Memory B cell (primary cell): ENCODE results near the gene PNKD.

Source experiments
- ATAC-seq: fragments of 150-1000 bp; cut with Tn5 transposase; 2 replicates; pipeline ENCODE4 v1.10.0; 2021; ENCODE audit warnings: low read depth, mild to moderate bottlenecking, moderate library complexity
- DNase-seq, 2 donors: peaks; one replicate each; pipeline ENCODE4 v3.0.0; 2022; ENCODE audit warnings: low spot score in 2 of 2
- H3K27ac Mint-ChIP-seq: one replicate; pipeline ENCODE4 v1.8.0; 2022; ENCODE audit warnings: mild to moderate bottlenecking, moderate library complexity, mixed read lengths
- H3K27me3 Mint-ChIP-seq: one replicate; pipeline ENCODE4 v1.8.0; 2022; ENCODE audit warnings: mixed read lengths
- H3K36me3 Mint-ChIP-seq: one replicate; pipeline ENCODE4 v1.8.0; 2022; ENCODE audit warnings: mild to moderate bottlenecking, mixed read lengths
- H3K4me1 Mint-ChIP-seq: one replicate; pipeline ENCODE4 v1.8.0; 2022; ENCODE audit warnings: mixed read lengths
- H3K4me3 Mint-ChIP-seq: one replicate; pipeline ENCODE4 v1.8.0; 2022; ENCODE audit warnings: mild to moderate bottlenecking, moderate library complexity, mixed read lengths
- H3K9me3 Mint-ChIP-seq: one replicate; pipeline ENCODE4 v1.8.0; 2022; ENCODE audit warnings: mixed read lengths

The PNKD gene

GRCh38 chr2:218261423-218262236, 8.7 kb upstream of the PNKD start:
- Mint-ChIP-seq H3K4me3 (peak overlapping the region; percentile 57), H3K27ac (peak overlapping the region; percentile 71), H3K27me3 (no peaks in the 10 kb centered on the region), H3K36me3 (peaks cover 10% of the 10 kb centered on the region), H3K9me3 (no peaks in the 10 kb centered on the region), H3K4me1 (peaks cover 35% of the 10 kb centered on the region)
- DNase-seq: no peak
- no peak for ATAC-seq

- ATAC-seq (no peak), DNase-seq (no peak)
- H3K4me3 Mint-ChIP-seq: no peak overlapping the region
- no peaks in the 10 kb centered on the region for H3K9me3 Mint-ChIP-seq
- peak overlapping the region; percentile 71 for H3K27ac Mint-ChIP-seq
- H3K36me3 Mint-ChIP-seq: peaks cover 13% of the 10 kb centered on the region
- peaks cover 37% of the 10 kb centered on the region for H3K4me1 Mint-ChIP-seq
- no peaks in the 10 kb centered on the region for H3K27me3 Mint-ChIP-seq
Measured at GRCh38 chr2:218262237-218262600, 8.1 kb upstream of the PNKD start.

DNA sequence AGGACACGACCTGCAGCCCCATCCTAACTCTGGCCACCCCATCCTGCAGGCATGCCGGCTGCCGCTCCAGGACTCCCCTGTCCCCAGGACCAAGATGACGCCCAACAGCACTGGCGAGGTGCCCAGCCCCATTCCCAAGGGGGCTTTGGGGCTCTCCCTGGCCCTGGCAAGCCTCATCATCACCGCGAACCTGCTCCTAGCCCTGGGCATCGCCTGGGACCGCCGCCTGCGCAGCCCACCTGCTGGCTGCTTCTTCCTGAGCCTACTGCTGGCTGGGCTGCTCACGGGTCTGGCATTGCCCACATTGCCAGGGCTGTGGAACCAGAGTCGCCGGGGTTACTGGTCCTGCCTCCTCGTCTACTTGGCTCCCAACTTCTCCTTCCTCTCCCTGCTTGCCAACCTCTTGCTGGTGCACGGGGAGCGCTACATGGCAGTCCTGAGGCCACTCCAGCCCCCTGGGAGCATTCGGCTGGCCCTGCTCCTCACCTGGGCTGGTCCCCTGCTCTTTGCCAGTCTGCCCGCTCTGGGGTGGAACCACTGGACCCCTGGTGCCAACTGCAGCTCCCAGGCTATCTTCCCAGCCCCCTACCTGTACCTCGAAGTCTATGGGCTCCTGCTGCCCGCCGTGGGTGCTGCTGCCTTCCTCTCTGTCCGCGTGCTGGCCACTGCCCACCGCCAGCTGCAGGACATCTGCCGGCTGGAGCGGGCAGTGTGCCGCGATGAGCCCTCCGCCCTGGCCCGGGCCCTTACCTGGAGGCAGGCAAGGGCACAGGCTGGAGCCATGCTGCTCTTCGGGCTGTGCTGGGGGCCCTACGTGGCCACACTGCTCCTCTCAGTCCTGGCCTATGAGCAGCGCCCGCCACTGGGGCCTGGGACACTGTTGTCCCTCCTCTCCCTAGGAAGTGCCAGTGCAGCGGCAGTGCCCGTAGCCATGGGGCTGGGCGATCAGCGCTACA, 7.4 kb upstream of the PNKD start:
- H3K36me3 Mint-ChIP-seq: peaks cover 17% of the 10 kb centered on the region
- H3K4me1 Mint-ChIP-seq: peaks cover 33% of the 10 kb centered on the region
- no peaks in the 10 kb centered on the region for H3K9me3 Mint-ChIP-seq
- DNase-seq (no peak), ATAC-seq (no peak)
- no peak overlapping the region for H3K4me3 Mint-ChIP-seq
- no peaks in the 10 kb centered on the region for H3K27me3 Mint-ChIP-seq
- H3K27ac Mint-ChIP-seq: no peak overlapping the region

DNA sequence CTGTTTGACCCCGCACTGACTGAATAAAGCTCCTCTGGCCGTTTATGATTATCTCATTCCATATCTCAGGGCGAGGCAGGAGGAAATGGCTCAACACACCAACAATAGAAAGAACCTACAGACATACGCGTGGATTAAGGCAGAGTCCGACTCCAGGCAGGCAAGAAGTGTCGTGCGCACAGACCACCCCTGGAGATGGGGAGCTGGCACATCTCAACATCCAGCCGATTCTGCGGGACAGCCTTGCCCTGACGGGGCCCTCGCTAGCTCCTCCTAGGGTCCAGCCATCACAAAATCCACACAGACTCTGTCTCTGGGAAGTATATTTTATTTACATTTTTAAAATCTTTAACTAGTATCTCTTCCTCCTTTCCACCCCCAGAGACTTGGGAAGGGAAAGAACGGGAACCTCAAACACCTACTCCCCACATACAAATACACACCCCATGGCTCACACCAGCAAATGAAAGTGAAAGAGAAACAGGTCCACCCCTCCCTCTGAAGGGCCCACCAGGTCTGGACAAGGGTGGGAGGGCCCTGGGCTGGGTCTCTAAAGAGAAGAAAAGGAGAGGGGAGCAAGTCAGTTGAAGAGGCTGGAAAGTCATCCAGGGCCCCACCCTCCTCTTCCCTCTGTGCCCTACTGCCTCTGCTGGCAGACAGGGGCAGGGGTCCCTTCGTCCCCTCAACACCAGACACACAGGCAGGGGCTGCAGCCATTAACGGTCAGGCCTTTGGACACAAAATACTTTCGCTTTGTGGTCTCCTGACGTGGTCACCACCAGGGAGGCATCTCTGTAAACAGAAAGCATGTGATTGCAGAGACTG, 6.3 kb upstream of the PNKD start:
- peaks cover 29% of the 10 kb centered on the region for H3K4me1 Mint-ChIP-seq
- peaks cover 17% of the 10 kb centered on the region for H3K36me3 Mint-ChIP-seq
- DNase-seq (no peak), ATAC-seq (peak; percentile 42)
- no peaks in the 10 kb centered on the region for H3K9me3 Mint-ChIP-seq
- no peaks in the 10 kb centered on the region for H3K27me3 Mint-ChIP-seq
- no peak overlapping the region for H3K4me3 Mint-ChIP-seq
- no peak overlapping the region for H3K27ac Mint-ChIP-seq

DNA sequence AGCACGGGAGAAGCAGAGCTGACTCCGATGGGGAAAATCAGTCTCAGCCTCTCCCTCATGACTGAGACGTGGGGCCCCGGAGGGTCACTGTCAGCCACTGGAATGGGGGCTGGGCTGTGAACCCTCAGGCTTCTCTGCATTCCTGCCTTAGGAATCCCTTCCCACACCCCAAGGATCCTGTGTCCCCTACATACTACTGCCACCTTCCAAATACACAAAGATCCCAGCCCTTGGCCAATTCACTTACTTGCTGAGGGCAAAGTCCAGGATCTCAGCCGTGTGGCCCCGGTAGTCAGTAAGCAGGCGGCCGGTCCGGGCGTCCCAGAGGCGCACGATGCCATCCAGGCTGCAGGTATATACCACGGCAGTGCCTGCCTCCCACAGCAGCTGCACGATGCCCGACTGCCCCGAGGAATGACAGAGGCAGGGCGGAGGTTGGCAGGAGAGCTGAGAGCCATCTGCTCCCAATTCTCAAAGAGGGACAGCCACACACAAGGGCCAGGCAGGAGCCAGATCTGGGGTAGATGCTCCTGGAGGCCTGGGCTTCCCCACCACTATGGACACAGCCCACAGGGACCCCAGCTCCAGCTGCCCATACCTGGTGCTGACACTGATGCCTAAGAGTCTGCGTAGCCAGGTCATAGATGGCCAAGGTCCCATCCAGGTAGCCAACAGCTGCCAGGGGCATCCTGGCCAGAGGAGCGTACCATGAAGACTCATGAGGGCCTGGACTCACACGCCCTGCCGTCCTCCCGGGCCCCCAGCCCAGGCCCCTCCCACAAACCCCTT, 5.4 kb upstream of the PNKD start:
- no peak overlapping the region for H3K4me3 Mint-ChIP-seq
- no peaks in the 10 kb centered on the region for H3K27me3 Mint-ChIP-seq
- DNase-seq (no peak), ATAC-seq (no peak)
- H3K4me1 Mint-ChIP-seq: peaks cover 27% of the 10 kb centered on the region
- peaks cover 19% of the 10 kb centered on the region for H3K36me3 Mint-ChIP-seq
- H3K27ac Mint-ChIP-seq: no peak overlapping the region
- no peaks in the 10 kb centered on the region for H3K9me3 Mint-ChIP-seq

GRCh38 chr2:218265626-218266025, 4.7 kb upstream of the PNKD start:
- Mint-ChIP-seq H3K27me3 (no peaks in the 10 kb centered on the region), H3K4me3 (no peak overlapping the region), H3K4me1 (peaks cover 25% of the 10 kb centered on the region), H3K27ac (peak overlapping the region; percentile 4), H3K9me3 (no peaks in the 10 kb centered on the region), H3K36me3 (peaks cover 19% of the 10 kb centered on the region)
- no peak for ATAC-seq
- DNase-seq: no peak

- Mint-ChIP-seq H3K9me3 (no peaks in the 10 kb centered on the region), H3K27me3 (no peaks in the 10 kb centered on the region), H3K27ac (no peak overlapping the region), H3K4me3 (no peak overlapping the region), H3K36me3 (peaks cover 19% of the 10 kb centered on the region), H3K4me1 (peaks cover 28% of the 10 kb centered on the region)
- ATAC-seq (no peak), DNase-seq (no peak)
Measured at GRCh38 chr2:218266316-218266979, 3.9 kb upstream of the PNKD start.

DNA sequence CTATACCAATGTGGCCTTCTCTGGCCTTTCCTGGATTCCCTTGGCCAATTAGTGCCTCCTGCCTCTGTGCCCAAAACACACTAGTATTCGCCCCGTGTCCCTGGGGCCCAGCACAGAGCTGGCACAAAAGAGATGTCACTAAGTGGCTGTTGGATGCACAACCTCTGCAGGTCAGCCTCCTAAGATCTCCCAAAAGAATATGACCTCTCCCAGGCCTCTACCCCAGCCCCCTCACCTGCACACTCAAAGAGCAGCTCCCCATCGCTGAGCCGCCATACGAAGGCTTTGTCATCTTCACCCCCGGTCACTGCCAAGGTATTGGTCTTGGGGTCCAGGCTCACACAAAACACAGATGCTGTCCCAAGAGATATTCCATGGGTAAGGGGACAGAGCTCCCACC, 3.1 kb upstream of the PNKD start:
- Mint-ChIP-seq H3K4me1 (peaks cover 32% of the 10 kb centered on the region), H3K27me3 (no peaks in the 10 kb centered on the region), H3K27ac (no peak overlapping the region), H3K4me3 (no peak overlapping the region), H3K9me3 (no peaks in the 10 kb centered on the region), H3K36me3 (peaks cover 19% of the 10 kb centered on the region)
- ATAC-seq: no peak
- DNase-seq: no peak

GRCh38 chr2:218270721-218271486, 585 bp downstream of the PNKD start:
- Mint-ChIP-seq H3K27me3 (no peaks in the 10 kb centered on the region), H3K4me1 (peaks cover 44% of the 10 kb centered on the region), H3K4me3 (peak overlapping the region; percentile 93), H3K9me3 (no peaks in the 10 kb centered on the region), H3K36me3 (peaks cover 29% of the 10 kb centered on the region), H3K27ac (no peak overlapping the region)
- ATAC-seq (no peak), DNase-seq (no peak)

DNA sequence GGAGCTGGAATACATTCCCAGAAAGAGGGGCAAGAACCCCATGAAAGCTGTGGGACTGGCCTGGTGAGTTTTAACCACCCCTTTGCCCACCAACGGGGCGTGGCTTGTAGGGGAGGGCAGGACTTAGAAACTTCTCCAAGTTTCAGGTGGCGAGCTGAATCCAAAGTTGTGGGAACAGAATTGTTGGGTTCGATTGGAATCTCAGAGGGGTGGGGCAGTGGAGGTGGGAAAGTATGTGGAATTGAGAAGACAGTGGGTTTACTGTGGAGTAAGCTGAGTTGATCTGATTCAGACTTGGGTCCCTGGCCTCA, 1.1 kb downstream of the PNKD start:
- Mint-ChIP-seq H3K4me3 (peak overlapping the region; percentile 93), H3K4me1 (peaks cover 42% of the 10 kb centered on the region), H3K27ac (no peak overlapping the region), H3K36me3 (peaks cover 29% of the 10 kb centered on the region), H3K27me3 (no peaks in the 10 kb centered on the region), H3K9me3 (no peaks in the 10 kb centered on the region)
- ATAC-seq (no peak), DNase-seq (no peak)

- peak overlapping the region; percentile 28 for H3K27ac Mint-ChIP-seq
- peaks cover 34% of the 10 kb centered on the region for H3K36me3 Mint-ChIP-seq
- H3K4me3 Mint-ChIP-seq: peak overlapping the region; percentile 93
- no peaks in the 10 kb centered on the region for H3K9me3 Mint-ChIP-seq
- H3K27me3 Mint-ChIP-seq: no peaks in the 10 kb centered on the region
- DNase-seq (no peak), ATAC-seq (no peak)
- H3K4me1 Mint-ChIP-seq: peaks cover 44% of the 10 kb centered on the region
Measured at GRCh38 chr2:218271865-218272530, 1.7 kb downstream of the PNKD start.
